SK-N-MC (cell line): Measurements from ENCODE around the gene AP5B1.
"Not testable (repeated sequence)": the region's sequence is repeated elsewhere in the genome, so short reads cannot be mapped to it uniquely, and the experiment has no call there.

Experiments used
- DNase-seq: peaks from one replicate; pipeline ENCODE4 v3.0.0-alpha.2; 2011; ENCODE audit warnings: low read depth, low spot score
- H3K27ac ChIP-seq: fragments of 200-600 bp; sonication (generic); 2 replicates; pipeline ENCODE4 v1.5.1; 2016; ENCODE audit warnings: mixed run types
- H3K36me3 ChIP-seq: fragments of 200-600 bp; sonication (generic); 2 replicates; pipeline ENCODE4 v1.6.1; 2017; ENCODE audit warnings: antibody characterized with exemption, low read length, mixed read lengths; ENCODE audit not compliant: insufficient read depth
- H3K4me3 ChIP-seq: fragments of 200-600 bp; sonication (generic); 2 replicates; pipeline ENCODE4 v1.5.1; 2016
- H3K9ac ChIP-seq: fragments of 200-600 bp; sonication (generic); 2 replicates; pipeline ENCODE4 v1.8.0; 2017; ENCODE audit warnings: mixed run types, mixed read lengths; ENCODE audit not compliant: insufficient read length
- H3K9me3 ChIP-seq: fragments of 200-600 bp; sonication (generic); 2 replicates; pipeline ENCODE4 v1.6.1; 2017; ENCODE audit warnings: low read depth, mild to moderate bottlenecking, antibody characterized with exemption, low read length, moderate library complexity, mixed read lengths
- EZH2 ChIP-seq: fragments of 200-600 bp; sonication (generic); IDR thresholded peaks from one replicate; pipeline ENCODE4 v1.6.1; 2017; ENCODE audit warnings: antibody characterized with exemption
- FOXP2 ChIP-seq: optimal IDR thresholded peaks from 2 replicates; pipeline ENCODE3; 2011; ENCODE audit warnings: mild to moderate bottlenecking, moderate library complexity; ENCODE audit not compliant: insufficient read depth; ENCODE audit errors: extremely low read length, control extremely low read depth
- POLR2AphosphoS5 ChIP-seq: IDR thresholded peaks from 2 replicates; pipeline ENCODE4 v1.6.1; 2012; ENCODE audit warnings: mild to moderate bottlenecking, low read depth, low read length, borderline replicate concordance

AP5B1 gene

GRCh38 chr11:65742353-65742752, 38.4 kb downstream of the AP5B1 start:
- Histone ChIP-seq H3K9me3 (no peaks in the 10 kb centered on the region), H3K36me3 (no peaks in the 10 kb centered on the region), H3K4me3 (no peak overlapping the region), H3K27ac (no peak overlapping the region), H3K9ac (no peak overlapping the region)
- TF ChIP-seq POLR2AphosphoS5 (no peak), FOXP2 (no peak), EZH2 (no peak)
- no peak for DNase-seq

DNA sequence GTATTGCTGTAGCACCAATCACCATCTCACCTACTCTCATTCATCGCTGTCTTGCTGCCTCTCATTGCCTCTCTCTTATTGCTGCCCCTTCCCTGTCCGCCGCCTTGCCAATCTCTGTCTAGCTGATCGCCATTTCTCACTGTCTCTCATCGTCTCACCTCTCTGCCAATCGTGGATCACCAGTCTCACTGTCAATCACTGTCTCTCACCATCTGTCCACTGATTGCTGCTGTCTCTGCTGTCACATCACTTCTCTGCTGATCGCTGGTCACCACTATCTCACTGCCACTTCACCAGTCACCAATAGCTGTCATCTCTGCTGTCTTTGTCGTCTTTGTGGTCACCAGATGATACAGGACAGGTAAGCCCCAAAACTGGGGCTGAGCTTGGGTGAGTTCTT, 39.6 kb downstream of the AP5B1 start:
- DNase-seq = no peak
- Histone ChIP-seq H3K4me3 (no peak overlapping the region), H3K36me3 (no peaks in the 10 kb centered on the region), H3K9me3 (0 out of 2 replicates have a peak, but pooled peaks cover 4% of the 10 kb centered on the region), H3K27ac (no peak overlapping the region), H3K9ac (no peak overlapping the region)
- TF ChIP-seq POLR2AphosphoS5 (no peak), EZH2 (no peak), FOXP2 (no peak)

- DNase-seq = no peak
- Histone ChIP-seq H3K4me3 (no peak overlapping the region), H3K36me3 (no peaks in the 10 kb centered on the region), H3K27ac (no peak overlapping the region), H3K9ac (no peak overlapping the region), H3K9me3 (0 out of 2 replicates have a peak, but pooled peaks cover 4% of the 10 kb centered on the region)
- TF ChIP-seq FOXP2 = no peak
- no peak for TF ChIP-seq EZH2
- no peak for TF ChIP-seq POLR2AphosphoS5
Observed at GRCh38 chr11:65739022-65739421, 41.8 kb downstream of the AP5B1 start.

- TF ChIP-seq POLR2AphosphoS5 (no peak), FOXP2 (no peak), EZH2 (no peak)
- Histone ChIP-seq H3K36me3 (no peaks in the 10 kb centered on the region), H3K4me3 (no peak overlapping the region), H3K9me3 (peaks cover 11% of the 10 kb centered on the region; the same call in 1 of the 2 replicates), H3K9ac (no peak overlapping the region), H3K27ac (no peak overlapping the region)
- no peak for DNase-seq
Observed at GRCh38 chr11:65736810-65737209, 44.0 kb downstream of the AP5B1 start.

DNA sequence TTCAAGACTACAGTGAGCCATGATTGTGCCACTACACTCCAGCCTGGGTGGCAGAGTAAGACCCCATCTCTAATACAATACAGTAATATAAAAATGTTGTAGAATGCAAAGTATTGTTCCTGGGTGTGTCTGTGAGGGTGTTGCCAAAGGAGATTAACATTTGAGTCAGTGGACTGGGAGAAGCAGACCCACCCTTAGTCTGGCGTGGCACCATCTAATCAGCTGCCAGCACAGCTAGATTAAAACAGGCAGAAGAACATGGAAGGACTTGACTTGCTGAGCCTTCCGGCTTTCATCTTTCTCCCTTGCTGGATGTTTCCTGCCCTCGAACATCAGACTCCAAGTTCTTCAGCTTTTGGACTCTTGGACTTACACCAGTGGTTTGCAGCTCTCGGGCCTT, 45.7 kb downstream of the AP5B1 start:
- peaks cover 11% of the 10 kb centered on the region; the same call in 1 of the 2 replicates for H3K9me3 ChIP-seq
- not testable (repeated sequence) for H3K27ac ChIP-seq, H3K4me3 ChIP-seq, DNase-seq, H3K9ac ChIP-seq, H3K36me3 ChIP-seq

DNA sequence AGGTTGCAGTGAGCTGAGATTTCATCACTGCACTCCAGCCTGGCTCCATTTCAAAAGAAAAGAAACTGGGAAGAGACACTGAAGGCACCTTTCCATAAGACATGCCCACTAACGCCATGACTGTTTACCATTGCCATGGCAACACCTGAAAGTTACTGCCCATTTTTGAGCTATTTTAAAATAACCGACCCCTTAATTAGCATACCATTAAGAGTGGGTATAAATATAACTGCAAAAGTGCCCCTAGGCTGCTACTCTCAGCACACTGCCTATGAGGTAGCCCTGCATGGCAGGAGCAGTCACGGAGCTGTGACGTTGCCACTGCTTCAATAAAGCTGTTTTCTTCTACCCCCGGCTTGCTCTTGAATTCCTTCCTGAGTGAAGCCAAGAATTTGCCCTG, 50.3 kb downstream of the AP5B1 start:
- no peak overlapping the region for H3K9ac ChIP-seq
- no peaks in the 10 kb centered on the region for H3K36me3 ChIP-seq
- no peak overlapping the region for H3K4me3 ChIP-seq
- TF ChIP-seq POLR2AphosphoS5 (no peak), EZH2 (no peak), FOXP2 (no peak)
- H3K9me3 ChIP-seq = peaks cover 6% of the 10 kb centered on the region; the same call in 1 of the 2 replicates
- DNase-seq = no peak
- no peak overlapping the region for H3K27ac ChIP-seq

- Histone ChIP-seq H3K9me3 (peaks cover 4% of the 10 kb centered on the region; the same call in 1 of the 2 replicates), H3K27ac (no peak overlapping the region), H3K4me3 (no peak overlapping the region), H3K36me3 (no peaks in the 10 kb centered on the region), H3K9ac (no peak overlapping the region)
- DNase-seq = no peak
- no peak for TF ChIP-seq FOXP2
- no peak for TF ChIP-seq POLR2AphosphoS5
- no peak for TF ChIP-seq EZH2
Observed at GRCh38 chr11:65727865-65728264, 52.9 kb downstream of the AP5B1 start.

DNA sequence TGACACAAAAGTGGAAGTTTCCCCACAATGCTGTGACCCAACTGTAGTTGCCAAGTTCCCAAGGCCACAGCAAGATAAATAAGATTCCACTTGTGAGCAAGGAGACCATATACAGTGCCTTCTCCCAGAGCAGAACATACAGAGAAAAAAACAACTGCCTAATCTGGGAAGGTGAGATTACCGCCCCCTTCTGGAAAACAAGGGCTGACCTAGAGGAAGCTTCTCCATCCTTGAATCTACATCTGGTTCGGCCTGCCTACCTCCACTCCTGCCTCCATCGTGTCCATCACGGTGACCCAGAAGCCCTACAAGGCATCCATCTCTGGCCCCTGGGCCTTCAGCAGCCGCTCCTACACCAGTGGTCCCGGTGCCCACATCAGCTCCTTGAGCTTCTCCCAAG, 54.1 kb downstream of the AP5B1 start:
- TF ChIP-seq FOXP2 (no peak), POLR2AphosphoS5 (no peak), EZH2 (no peak)
- DNase-seq = no peak
- H3K4me3 ChIP-seq = no peak overlapping the region
- H3K9me3 ChIP-seq = no peaks in the 10 kb centered on the region
- no peaks in the 10 kb centered on the region for H3K36me3 ChIP-seq
- no peak overlapping the region for H3K27ac ChIP-seq
- H3K9ac ChIP-seq = no peak overlapping the region
